ENCODE measurements around the gene MIS12. TPM values are rescaled to one million over a fixed set of nuclear protein-coding genes. Genes with fewer than 3 reads are reported as not detected.

Gene MIS12
- polyA plus RNA-seq (2011; rRNA removed) (6.2 and 11.4 TPM in 2 replicates), polyA minus RNA-seq (2011; rRNA and poly(A)+ RNA removed) (4.6 and 12.4 TPM in 2 replicates)

- no peak for TF ChIP-seq CTCF (IDR thresholded peaks at IDR 0.05; ENCODE audit: insufficient read depth, low read depth, low read length)
- peak; percentile 95 for DNase-seq (ENCODE audit: low read depth)
- Histone ChIP-seq H3K4me3 (ENCODE audit: low read depth, low read length) (peak within 1 kb of the TSS; percentile 83), H3K36me3 (ENCODE audit: control insufficient read depth, insufficient read depth, low read length) (peaks cover 4% of the 10 kb centered on the region), H3K27me3 (ENCODE audit: control insufficient read depth, insufficient read depth, low read length) (no peaks in the 10 kb centered on the region)
- POLR2A ChIA-PET, result interaction anchor here (0.5 kb wide), 2 partner anchors 1344 to 1998 kb away, joined by 3 read pairs; partner anchors contain the start of gene ZZEF1
- CTCF ChIA-PET, result interaction anchor here (1.0 to 1.5 kb wide), 2 partner anchors 14 to 15 kb away, joined by 3 to 6 read pairs; a partner anchor contains a TSS
These were observed at the start of gene MIS12 for GRCh38 chr17:5486206-5487124. Gene MIS12 (plus strand): TSS chr17:5486566. CDS start chr17:5488863, 2,297 bp downstream.

- TF ChIP-seq CTCF (IDR thresholded peaks at IDR 0.05; ENCODE audit: insufficient read depth, low read depth, low read length), result no peak
- CTCF ChIA-PET, result interaction anchor here (1.3 to 6.0 kb wide), 9 partner anchors 8 to 188 kb away, joined by 3 to 69 read pairs (median 16); no protein-coding TSS in a partner anchor
These were observed 48.5 kb upstream of the MIS12 start for GRCh38 chr17:5437721-5438317.

GRCh38 chr17:5438716-5439445 is 47.5 kb upstream of the MIS12 start, which contains the start of gene C1QBP:
Gene C1QBP (minus strand): TSS chr17:5439155. CDS start chr17:5439073, 82 bp downstream.
- peak within 1 kb of the TSS; percentile 56 for H3K4me3 ChIP-seq (ENCODE audit: low read depth, low read length)
- peaks cover 10% of the 10 kb centered on the region for H3K36me3 ChIP-seq (ENCODE audit: control insufficient read depth, insufficient read depth, low read length)
- H3K27me3 ChIP-seq (ENCODE audit: control insufficient read depth, insufficient read depth, low read length), result no peaks in the 10 kb centered on the region
- peak; percentile 97 for TF ChIP-seq CTCF (IDR thresholded peaks at IDR 0.05; ENCODE audit: insufficient read depth, low read depth, low read length)
- CTCF ChIA-PET, result interaction anchor here (0.6 to 6.0 kb wide), 35 partner anchors 9 to 997 kb away, joined by 3 to 69 read pairs (median 5); partner anchors contain the start of genes DHX33 and NUP88
- POLR2A ChIA-PET, result no interaction called here
- peak; percentile 65 for DNase-seq (ENCODE audit: low read depth)

More at GRCh38 chr17:5437721-5438317, 48.5 kb upstream of the MIS12 start:
- Histone ChIP-seq H3K27me3 (ENCODE audit: control insufficient read depth, insufficient read depth, low read length) (no peaks in the 10 kb centered on the region), H3K36me3 (ENCODE audit: control insufficient read depth, insufficient read depth, low read length) (peaks cover 13% of the 10 kb centered on the region), H3K4me3 (ENCODE audit: low read depth, low read length) (peak overlapping the region; percentile 56)
- POLR2A ChIA-PET, result no interaction called here
- DNase-seq (ENCODE audit: low read depth), result no peak

GRCh38 chr17:5439446-5439764 is 47.0 kb upstream of the MIS12 start:
- Histone ChIP-seq H3K4me3 (ENCODE audit: low read depth, low read length) (no peak overlapping the region), H3K27me3 (ENCODE audit: control insufficient read depth, insufficient read depth, low read length) (no peaks in the 10 kb centered on the region), H3K36me3 (ENCODE audit: control insufficient read depth, insufficient read depth, low read length) (peaks cover 9% of the 10 kb centered on the region)
- DNase-seq (ENCODE audit: low read depth), result no peak
- ChIA-PET POLR2A (no interaction called here), CTCF (interaction anchor here (0.6 to 6.0 kb wide), 35 partner anchors 9 to 997 kb away, joined by 3 to 69 read pairs (median 5); partner anchors contain the start of genes DHX33 and NUP88)
- TF ChIP-seq CTCF (IDR thresholded peaks at IDR 0.05; ENCODE audit: insufficient read depth, low read depth, low read length), result no peak
